SK-N-SH (cell line): ENCODE measurements around the gene PLD3. TPM values are rescaled to one million over a fixed set of nuclear protein-coding genes. Genes with fewer than 3 reads are reported as not detected.

Experiments used
- CTCF ChIA-PET: fragments of 300-600, 350-600 bp; formaldehyde crosslinking; extraction: SDS; loops from one replicate; lab custom pipeline; 2021; lab: Yijun Ruan, JAX
- POLR2A ChIA-PET: fragments of 350-600 bp; sonication (Branson Sonifier 250); formaldehyde crosslinking; extraction: SDS; loops from one replicate; lab custom pipeline; 2020; ENCODE audit warnings: antibody characterized with exemption, inconsistent platforms; lab: Yijun Ruan, JAX
- DNase-seq: peaks from one replicate; pipeline ENCODE4 v3.0.0; 2012
- H2AFZ ChIP-seq: fragments of 200-600 bp; sonication (generic); 2 replicates; pipeline ENCODE4 v1.8.1; 2016; ENCODE audit warnings: antibody characterized with exemption, mild to moderate bottlenecking, low read depth
- H3F3A ChIP-seq: fragments of 200-600 bp; sonication (generic); replicated peaks from 2 replicates; pipeline ENCODE3; 2016; ENCODE audit warnings: antibody characterized with exemption, mild to moderate bottlenecking; ENCODE audit not compliant: insufficient read depth
- H3K27ac ChIP-seq, 2 experiments: fragments of 200-500 bp in 1 of 2; fragments of 200-600 bp in 1 of 2; sonication (Bioruptor generic) in 1 of 2; sonication (generic), shearing (Covaris generic) in 1 of 2; 2 replicates each; pipeline versions ENCODE4 v1.5.1 to v1.6.1; 2014 to 2016; ENCODE audit warnings: low read depth in 2 of 2, inconsistent platforms in 1 of 2, low read length in 1 of 2, mild to moderate bottlenecking in 1 of 2, mixed read lengths in 1 of 2
- H3K27me3 ChIP-seq: fragments of 200-600 bp; sonication (generic), shearing (Covaris generic); 2 replicates; pipeline ENCODE4 v1.6.1; 2016; ENCODE audit warnings: mixed run types; ENCODE audit not compliant: insufficient read depth
- H3K36me3 ChIP-seq, 2 experiments: fragments of 200-500 bp in 1 of 2; fragments of 200-600 bp in 1 of 2; sonication (Bioruptor generic) in 1 of 2; sonication (generic) in 1 of 2; replicated peaks in 1 of 2; 2 replicates each; pipeline versions ENCODE3 to v1.5.1; 2014 to 2016; ENCODE audit warnings: low read length in 1 of 2, mild to moderate bottlenecking in 1 of 2; ENCODE audit not compliant: insufficient read depth in 2 of 2, control insufficient read depth in 1 of 2
- H3K4me1 ChIP-seq, 2 experiments: fragments of 200-500 bp in 1 of 2; fragments of 200-600 bp in 1 of 2; sonication (Bioruptor generic) in 1 of 2; sonication (generic), shearing (Covaris generic) in 1 of 2; 2 replicates each; pipeline versions ENCODE4 v1.5.1 to v1.6.1; 2014 to 2016; ENCODE audit warnings: low read depth in 1 of 2, low read length in 1 of 2, mixed run types in 1 of 2; ENCODE audit not compliant: insufficient read depth in 2 of 2, control insufficient read depth in 1 of 2
- H3K4me2 ChIP-seq: fragments of 200-600 bp; sonication (generic), shearing (Covaris generic); 2 replicates; pipeline ENCODE4 v1.6.1; 2017; ENCODE audit warnings: mixed run types
- H3K4me3 ChIP-seq, 2 experiments: fragments of 200-500 bp in 1 of 2; fragments of 200-600 bp in 1 of 2; sonication (Bioruptor generic) in 1 of 2; sonication (generic), shearing (Covaris generic) in 1 of 2; 2 replicates each; pipeline versions ENCODE4 v1.5.1 to v1.8.1; 2014 to 2016; ENCODE audit warnings: low read depth in 2 of 2, inconsistent platforms in 1 of 2, low read length in 1 of 2, mild to moderate bottlenecking in 1 of 2, mixed read lengths in 1 of 2, moderate library complexity in 1 of 2
- H3K79me2 ChIP-seq: fragments of 200-600 bp; sonication (generic); 2 replicates; pipeline ENCODE4 v1.8.1; 2017; ENCODE audit warnings: mild to moderate bottlenecking; ENCODE audit not compliant: insufficient read depth
- H3K9ac ChIP-seq: fragments of 200-600 bp; sonication (generic); 2 replicates; pipeline ENCODE4 v1.6.1; 2017; ENCODE audit warnings: mixed run types
- H3K9me2 ChIP-seq: fragments of 200-600 bp; sonication (generic); 2 replicates; pipeline ENCODE4 v1.6.1; 2017; ENCODE audit warnings: mixed run types
- H3K9me3 ChIP-seq: fragments of 200-600 bp; sonication (generic); 2 replicates; pipeline ENCODE4 v1.6.1; 2017; ENCODE audit warnings: mixed run types, mild to moderate bottlenecking, moderate library complexity
- H4K20me1 ChIP-seq: fragments of 200-600 bp; sonication (generic); 2 replicates; pipeline ENCODE4 v1.6.1; 2017; ENCODE audit warnings: mild to moderate bottlenecking, mixed run types; ENCODE audit not compliant: insufficient read depth
- CTCF ChIP-seq: fragments of 200-600 bp; sonication (generic); IDR thresholded peaks from 2 replicates; pipeline ENCODE4 v1.6.1; 2017; ENCODE audit warnings: antibody characterized with exemption, mild to moderate bottlenecking, moderate library complexity
- ELF1 ChIP-seq: IDR thresholded peaks from 2 replicates; pipeline ENCODE4 v1.4.0; 2012
- FOSL2 ChIP-seq: IDR thresholded peaks from 2 replicates; pipeline ENCODE4 v1.4.0; 2012; ENCODE audit warnings: low read depth, mild to moderate bottlenecking, moderate library complexity, borderline replicate concordance
- GATA2 ChIP-seq: sonication (generic); formaldehyde crosslinking; IDR thresholded peaks from 2 replicates; pipeline ENCODE4 v1.5.0; 2020; ENCODE audit warnings: mild to moderate bottlenecking, missing genetic modification reagents
- IRF3 ChIP-seq: fragments of 150-350 bp; IDR thresholded peaks from 2 replicates; pipeline ENCODE4 v1.6.1; 2016; ENCODE audit warnings: mild to moderate bottlenecking, low read depth, low read length
- MAX ChIP-seq: IDR thresholded peaks from 2 replicates; pipeline ENCODE4 v1.4.0; 2012; ENCODE audit warnings: low read depth
- MXI1 ChIP-seq: IDR thresholded peaks from 2 replicates; pipeline ENCODE4 v1.6.1; 2012; ENCODE audit warnings: mild to moderate bottlenecking, low read depth, low read length, improper control_type of control experiment
- NFIC ChIP-seq: IDR thresholded peaks from 2 replicates; pipeline ENCODE4 v1.4.0; 2012; ENCODE audit warnings: borderline replicate concordance
- POLR2AphosphoS5 ChIP-seq: IDR thresholded peaks from 2 replicates; pipeline ENCODE4 v1.6.1; 2012; ENCODE audit warnings: low read depth, low read length
- RFX5 ChIP-seq: IDR thresholded peaks from 2 replicates; pipeline ENCODE4 v1.6.1; 2012; ENCODE audit warnings: mild to moderate bottlenecking, improper control_type of control experiment, low read length
- SIN3A ChIP-seq: IDR thresholded peaks from 2 replicates; pipeline ENCODE4 v1.6.1; 2012; ENCODE audit warnings: low read depth, mild to moderate bottlenecking, low read length, moderate library complexity, borderline replicate concordance
- SMC3 ChIP-seq: IDR thresholded peaks from 2 replicates; pipeline ENCODE4 v1.6.1; 2012; ENCODE audit warnings: low read depth, low read length, improper control_type of control experiment
- TCF12 ChIP-seq: IDR thresholded peaks from 2 replicates; pipeline ENCODE4 v1.4.0; 2012
- USF1 ChIP-seq: IDR thresholded peaks from 2 replicates; pipeline ENCODE4 v1.4.0; 2012; ENCODE audit warnings: low read depth, borderline replicate concordance
- USF2 ChIP-seq: fragments of 150-350 bp; IDR thresholded peaks from 2 replicates; pipeline ENCODE4 v1.6.1; 2017; ENCODE audit warnings: antibody characterized with exemption, low read length, low read depth, borderline replicate concordance
- YY1 ChIP-seq: IDR thresholded peaks from 2 replicates; pipeline ENCODE4 v1.4.0; 2012; ENCODE audit warnings: low read depth, mild to moderate bottlenecking
- ZBTB33 ChIP-seq: IDR thresholded peaks from 2 replicates; pipeline ENCODE4 v1.4.0; 2012; ENCODE audit warnings: low read depth, borderline replicate concordance
- WGBS: methylation state at CpG from one replicate; pipeline ENCODE4 v1.1.6; 2017; ENCODE audit warnings: low lambda C conversion rate; 5-methylcytosine and 5-hydroxymethylcytosine counted together
- polyA plus RNA-seq, 3 experiments: library from polyadenylated mRNA; depleted of rRNA; stranded (reverse); fragments of >200 nt; gene quantifications; 2 replicates each; pipeline ENCODE4 v1.2.3, GENCODE V29; 2012

The PLD3 gene
- polyA plus RNA-seq, 1 of the 3 experiments (the other 2 are of a cell fraction): 511 TPM

- ChIA-PET CTCF (interaction anchor here (1.1 to 3.3 kb wide), 3 partner anchors 9 to 32 kb away, joined by 3 to 15 read pairs (median 8); partner anchors contain the start of gene SERTAD3), POLR2A (no interaction called here)
- WGBS: 70% methylated on average over 3 of the region's 4 CpGs
Observed at GRCh38 chr19:40412866-40413265, 64.4 kb downstream of the PLD3 start.

More at GRCh38 chr19:40412866-40413265, 64.4 kb downstream of the PLD3 start:
- H3K4me1 ChIP-seq: no peaks in the 10 kb centered on the region; a peak in 1 of 4 replicates
- H3K36me3 ChIP-seq: no peaks in the 10 kb centered on the region
- no peak overlapping the region for H3K4me2 ChIP-seq
- H3K9me2 ChIP-seq: no peaks in the 10 kb centered on the region
- H3K27ac ChIP-seq: no peak overlapping the region
- H3K9me3 ChIP-seq: no peaks in the 10 kb centered on the region
- no peak overlapping the region for H2AFZ ChIP-seq
- H3K27me3 ChIP-seq: no peaks in the 10 kb centered on the region
- no peak overlapping the region for H3K9ac ChIP-seq
- no peak for DNase-seq
- no peak overlapping the region for H3K4me3 ChIP-seq
- H3F3A ChIP-seq: peaks cover 9% of the 10 kb centered on the region
- no peaks in the 10 kb centered on the region for H3K79me2 ChIP-seq
- TF ChIP-seq SMC3 (no peak), ELF1 (no peak), IRF3 (no peak), FOSL2 (no peak), GATA2 (CRISPR knock-in tag) (no peak), POLR2AphosphoS5 (no peak), MXI1 (no peak), MAX (no peak), SIN3A (no peak), USF1 (no peak), CTCF (no peak), ZBTB33 (no peak), RFX5 (no peak), YY1 (no peak), NFIC (no peak), USF2 (no peak), TCF12 (no peak)
- TF ChIP-seq, all 33 proteins: peak for 0
- H4K20me1 ChIP-seq: no peaks in the 10 kb centered on the region
